ENCODE results near the gene ZNF616. TPM values are rescaled to one million over a fixed set of nuclear protein-coding genes. Genes with fewer than 3 reads are reported as not detected.
"Not testable (repeated sequence)": the region's sequence is repeated elsewhere in the genome, so short reads cannot be mapped to it uniquely, and the experiment has no call there.

The ZNF616 gene
- total and polyA plus RNA-seq, 2 of the 8 experiments (the other 6 are each of a cell fraction or from before 2014, with no cell fraction given): 5.7 to 40.5 TPM

DNA sequence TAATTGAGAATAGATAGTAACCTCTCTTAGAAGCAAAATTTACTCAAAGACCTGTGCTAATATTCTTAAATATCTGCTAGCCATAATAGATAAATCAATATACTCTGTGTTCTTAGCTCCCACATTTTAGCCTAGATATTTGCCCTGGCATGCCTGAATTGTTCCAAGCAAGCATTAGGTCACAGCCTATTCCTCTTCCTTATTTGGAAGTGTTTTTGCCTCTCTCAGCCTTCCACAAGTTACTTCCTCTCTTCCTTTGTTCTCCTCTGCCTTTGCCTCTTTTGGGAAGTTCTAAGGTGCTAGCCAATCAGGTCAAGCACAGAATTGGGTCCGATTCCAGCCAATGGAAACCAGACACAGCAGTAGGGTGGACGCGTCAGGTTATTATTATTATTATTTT, 43.3 kb downstream of the ZNF616 start:
- H2AFZ ChIP-seq (ENCODE audit: low read length); H4K20me1 ChIP-seq (replicated peaks in 1 of 2; ENCODE audit: control insufficient read depth in 1 of 2, insufficient read depth in 2 of 2, low read length in 2 of 2); H2BK12ac ChIP-seq (ENCODE audit: low read depth, low read length); H3K56ac ChIP-seq (replicated peaks; ENCODE audit: insufficient read length, low read depth, low read length); H2AK5ac ChIP-seq (ENCODE audit: low read depth, low read length); H3K27me3 ChIP-seq (replicated peaks in 1 of 4; ENCODE audit: control insufficient read depth in 3 of 4, extremely low read depth in 1 of 4, insufficient read depth in 3 of 4, low read length in 3 of 4); H2BK15ac ChIP-seq (ENCODE audit: low read length); H3K79me1 ChIP-seq (ENCODE audit: low read depth, low read length); DNase-seq (ENCODE audit: low read depth in 1 of 2, low spot score in 2 of 2); H3K23me2 ChIP-seq (ENCODE audit: low read depth, low read length); H4K8ac ChIP-seq (ENCODE audit: extremely low read depth, insufficient read depth, low read length); H3K18ac ChIP-seq (ENCODE audit: extremely low read depth, low read length); H3K36me3 ChIP-seq (ENCODE audit: control insufficient read depth in 2 of 4, insufficient read depth in 4 of 4, low read length in 3 of 4); H3K4me2 ChIP-seq (ENCODE audit: insufficient read depth in 1 of 2, low read depth in 2 of 2, low read length in 2 of 2); H4K5ac ChIP-seq (ENCODE audit: insufficient read length, low read depth, low read length); H3K4me1 ChIP-seq (replicated peaks in 1 of 4; ENCODE audit: control insufficient read depth in 3 of 4, insufficient read depth in 4 of 4, low read length in 3 of 4); H2BK5ac ChIP-seq (ENCODE audit: low read depth, low read length); H4K91ac ChIP-seq (replicated peaks; ENCODE audit: insufficient read length, low read length); H2BK120ac ChIP-seq (replicated peaks; ENCODE audit: low read depth, low read length); H3K4ac ChIP-seq (replicated peaks; ENCODE audit: insufficient read length, low read depth, low read length); H2BK20ac ChIP-seq (ENCODE audit: low read length); H3K14ac ChIP-seq (ENCODE audit: insufficient read length); H3K23ac ChIP-seq (ENCODE audit: insufficient read length); CTCF ChIA-PET (ENCODE audit: partially characterized antibody); H3K27ac ChIP-seq (ENCODE audit: low read depth, low read length); H3K9ac ChIP-seq (replicated peaks in 1 of 4; ENCODE audit: extremely low read depth in 1 of 4, low read depth in 3 of 4, low read length in 3 of 4); FAIRE-seq: not testable (repeated sequence)
- H3K79me2 ChIP-seq (ENCODE audit: control insufficient read depth in 1 of 2, insufficient read depth in 2 of 2, low read length in 2 of 2): peaks cover 0 to 32% of the 10 kb centered on the region in 2 experiments; a peak in 2 of 4 replicates
- 81% methylated on average over 3 of the region's 3 CpGs; no CpG with 5 or more reads in 1 of the 2 experiments for WGBS, 2 experiments (ENCODE audit: extremely low coverage in 1 of 2, insufficient coverage in 1 of 2, insufficient read length in 1 of 2, insufficient replicate concordance in 2 of 2, low coverage in 1 of 2, low lambda C conversion rate in 2 of 2, missing lambda C conversion rate in 1 of 2)
- H3K4me3 ChIP-seq (ENCODE audit: extremely low read depth in 1 of 4, insufficient read depth in 2 of 4, low read depth in 3 of 4, low read length in 4 of 4): peak overlapping the region in 1 of 4 experiments; percentile 88; a peak in 1 of 8 replicates
- H3K9me3 ChIP-seq (ENCODE audit: insufficient read depth in 2 of 2, low read depth in 1 of 2, low read length in 1 of 2): peaks cover 11 to 18% of the 10 kb centered on the region in 2 experiments
- POLR2A ChIA-PET (ENCODE audit: partially characterized antibody): interaction anchor here (0.9 to 1.3 kb wide), 2 partner anchors 12 to 42 kb away, joined by 3 read pairs; no protein-coding TSS in a partner anchor

Measured in H1 (cell line).